Measurements from ENCODE around the gene NEB. TPM values are rescaled to one million over a fixed set of nuclear protein-coding genes. Genes with fewer than 3 reads are reported as not detected.
"Not testable (repeated sequence)": the region's sequence is repeated elsewhere in the genome, so short reads cannot be mapped to it uniquely, and the experiment has no call there.

The NEB gene
- total RNA-seq, 5 donors from 2014 or later (not counting 1 experiment from before 2014, with no cell fraction given): 0.91 to 1.4 (median 1.3) TPM

DNA sequence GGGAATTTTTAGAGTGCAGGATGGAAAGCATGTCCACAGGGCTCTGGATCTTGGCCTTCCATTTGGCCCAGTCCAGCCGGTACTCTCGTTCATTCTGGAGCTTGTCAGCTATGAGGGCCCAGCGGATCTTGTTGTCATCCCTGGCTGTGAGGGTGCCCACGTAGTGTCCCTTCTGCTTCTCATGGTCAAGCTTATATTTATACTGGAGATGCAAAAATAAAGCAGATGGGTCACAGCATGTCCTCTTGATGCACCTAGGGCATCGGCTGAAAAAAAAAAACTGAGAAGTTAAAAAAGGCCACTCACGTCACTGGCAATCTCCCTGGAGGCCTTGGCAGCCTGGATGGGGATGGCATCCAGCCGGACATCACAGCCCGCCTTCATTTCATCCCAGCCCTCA, 164.1 kb downstream of the NEB start:
- Histone ChIP-seq H3K4me3 (ENCODE audit: control insufficient read depth in 1 of 2, extremely low read depth in 1 of 2, low read length in 1 of 2) (no peak overlapping the region), H3K4me1 (ENCODE audit: control insufficient read depth in 1 of 2, extremely low read depth in 1 of 2, insufficient read depth in 2 of 2, low read length in 2 of 2) (no peaks in the 10 kb centered on the region), H3K36me3 (ENCODE audit: control insufficient read depth in 2 of 2, extremely low read depth in 1 of 2, insufficient read depth in 1 of 2, low read length in 1 of 2) (peaks cover 0 to 2% of the 10 kb centered on the region in 2 donors), H3K9me3 (no peaks in the 10 kb centered on the region), H3K27ac (ENCODE audit: low read length) (no peak overlapping the region), H3K27me3 (replicated peaks in 1 of 2; ENCODE audit: control insufficient read depth in 2 of 2, extremely low read depth in 1 of 2, insufficient read depth in 2 of 2, low read length in 1 of 2) (no peaks in the 10 kb centered on the region)
- Mint-ChIP-seq H3K27me3 (no peaks in the 10 kb centered on the region), H3K27ac (no peak overlapping the region), H3K9me3 (no peaks in the 10 kb centered on the region), H3K36me3 (peaks cover 3% of the 10 kb centered on the region), H3K4me1 (no peaks in the 10 kb centered on the region), H3K4me3 (no peak overlapping the region)
- ChIA-PET POLR2A (no interaction called here), CTCF (no interaction called here)
- no peak for ATAC-seq (replicated peaks in 1 of 4)
- DNase-seq: no peak
- WGBS (ENCODE audit: insufficient coverage): 93% methylated on average over 6 of the region's 8 CpGs

DNA sequence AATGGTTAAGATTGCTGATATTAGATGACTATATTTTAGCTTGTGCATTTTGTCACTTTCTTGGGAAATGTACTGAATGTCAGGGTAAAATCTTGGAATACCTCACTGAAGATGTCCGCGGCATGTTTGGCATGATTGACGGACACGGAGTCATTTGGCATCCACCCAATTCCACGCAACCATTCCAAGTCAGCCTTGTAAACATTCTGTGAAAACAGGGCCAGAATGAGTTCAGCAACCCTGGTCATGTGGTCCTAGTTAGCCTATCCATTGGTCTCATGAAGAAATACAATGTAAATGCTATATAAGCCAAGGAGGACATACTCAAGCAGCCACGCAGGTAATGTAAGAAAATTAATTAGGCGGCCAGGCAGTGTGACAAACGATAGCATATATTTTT, 165.1 kb downstream of the NEB start:
- H3K9me3 ChIP-seq: no peaks in the 10 kb centered on the region
- no peaks in the 10 kb centered on the region for H3K4me1 ChIP-seq (ENCODE audit: control insufficient read depth in 1 of 2, extremely low read depth in 1 of 2, insufficient read depth in 2 of 2, low read length in 2 of 2)
- H3K36me3 ChIP-seq (ENCODE audit: control insufficient read depth in 2 of 2, extremely low read depth in 1 of 2, insufficient read depth in 1 of 2, low read length in 1 of 2): peaks cover 0 to 2% of the 10 kb centered on the region in 2 donors
- CTCF ChIA-PET: no interaction called here
- Mint-ChIP-seq H3K4me1 (no peaks in the 10 kb centered on the region), H3K36me3 (peaks cover 3% of the 10 kb centered on the region), H3K4me3 (no peak overlapping the region), H3K9me3 (no peaks in the 10 kb centered on the region), H3K27ac (no peak overlapping the region), H3K27me3 (no peaks in the 10 kb centered on the region)
- DNase-seq: no peak
- no peak overlapping the region for H3K4me3 ChIP-seq (ENCODE audit: control insufficient read depth in 1 of 2, extremely low read depth in 1 of 2, low read length in 1 of 2)
- 88% methylated on average over 6 of the region's 8 CpGs for WGBS (ENCODE audit: insufficient coverage)
- no peaks in the 10 kb centered on the region for H3K27me3 ChIP-seq (replicated peaks in 1 of 2; ENCODE audit: control insufficient read depth in 2 of 2, extremely low read depth in 1 of 2, insufficient read depth in 2 of 2, low read length in 1 of 2)
- POLR2A ChIA-PET: no interaction called here
- H3K27ac ChIP-seq (ENCODE audit: low read length): no peak overlapping the region
- ATAC-seq (replicated peaks in 1 of 4): no peak

DNA sequence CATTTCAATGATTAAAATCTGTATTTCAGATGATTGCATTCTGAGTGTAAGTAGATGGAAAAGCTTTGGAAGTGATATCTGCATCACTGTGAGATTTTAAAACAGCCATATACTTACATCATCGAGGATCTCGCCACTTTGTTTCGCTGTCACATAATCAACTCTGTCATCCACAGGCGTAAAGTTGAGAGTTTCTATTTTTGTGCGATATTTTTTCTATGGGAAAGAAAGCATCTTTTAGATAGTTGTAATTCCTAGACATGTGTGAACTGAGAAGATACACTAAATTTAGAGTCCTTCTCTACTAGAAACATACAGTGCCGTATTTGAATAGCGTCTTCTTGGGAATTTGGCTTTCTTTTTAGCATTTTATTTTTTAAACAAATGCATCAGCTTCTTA, 165.8 kb downstream of the NEB start:
- no peaks in the 10 kb centered on the region for H3K27me3 Mint-ChIP-seq
- Histone ChIP-seq H3K4me3 (ENCODE audit: control insufficient read depth in 1 of 2, extremely low read depth in 1 of 2, low read length in 1 of 2) (no peak overlapping the region), H3K4me1 (ENCODE audit: control insufficient read depth in 1 of 2, extremely low read depth in 1 of 2, insufficient read depth in 2 of 2, low read length in 2 of 2) (no peaks in the 10 kb centered on the region), H3K27ac (ENCODE audit: low read length) (no peak overlapping the region), H3K9me3 (no peaks in the 10 kb centered on the region), H3K36me3 (ENCODE audit: control insufficient read depth in 2 of 2, extremely low read depth in 1 of 2, insufficient read depth in 1 of 2, low read length in 1 of 2) (peaks cover 0 to 2% of the 10 kb centered on the region in 2 donors), H3K27me3 (replicated peaks in 1 of 2; ENCODE audit: control insufficient read depth in 2 of 2, extremely low read depth in 1 of 2, insufficient read depth in 2 of 2, low read length in 1 of 2) (no peaks in the 10 kb centered on the region)
- DNase-seq (no peak), ATAC-seq (replicated peaks in 1 of 4) (no peak)
- WGBS (ENCODE audit: insufficient coverage): no CpG with 5 or more reads among the region's 7 CpGs
- no peak overlapping the region for H3K4me3 Mint-ChIP-seq
- ChIA-PET CTCF (no interaction called here), POLR2A (interaction anchor here in 1 of 2 donors (0.6 kb wide), 1 partner anchor 411 kb away, joined by 6 read pairs; no protein-coding TSS in a partner anchor)
- H3K9me3 Mint-ChIP-seq: no peaks in the 10 kb centered on the region
- H3K36me3 Mint-ChIP-seq: peaks cover 7% of the 10 kb centered on the region
- no peaks in the 10 kb centered on the region for H3K4me1 Mint-ChIP-seq
- H3K27ac Mint-ChIP-seq: no peak overlapping the region

DNA sequence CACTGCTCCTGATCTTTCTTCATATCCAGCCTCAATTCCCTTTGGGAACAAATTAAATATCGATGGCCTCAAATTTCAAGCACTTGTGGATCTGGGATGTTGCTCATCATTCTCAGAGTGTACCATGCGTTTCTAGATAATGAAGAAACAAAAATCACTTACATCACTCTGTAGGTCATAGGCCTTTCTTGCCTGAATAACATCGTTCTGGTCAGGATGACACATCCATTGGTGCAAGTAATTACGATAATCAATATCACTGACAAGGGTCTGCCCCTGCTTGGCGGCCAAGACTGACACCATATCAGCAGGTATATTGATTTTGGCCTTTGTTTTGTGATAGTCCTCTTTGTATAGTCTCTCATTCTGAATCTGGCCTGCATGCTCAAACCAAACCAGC, 167.3 kb downstream of the NEB start:
- Mint-ChIP-seq H3K27ac (no peak overlapping the region), H3K36me3 (peaks cover 11% of the 10 kb centered on the region), H3K4me1 (no peaks in the 10 kb centered on the region), H3K9me3 (no peaks in the 10 kb centered on the region), H3K4me3 (no peak overlapping the region), H3K27me3 (no peaks in the 10 kb centered on the region)
- 82% methylated on average over 2 of the region's 5 CpGs for WGBS (ENCODE audit: insufficient coverage)
- no peak for ATAC-seq (replicated peaks in 1 of 4)
- DNase-seq: no peak
- H3K4me1 ChIP-seq (ENCODE audit: control insufficient read depth in 1 of 2, extremely low read depth in 1 of 2, insufficient read depth in 2 of 2, low read length in 2 of 2): no peaks in the 10 kb centered on the region
- ChIA-PET POLR2A (no interaction called here), CTCF (interaction anchor here in 1 of 2 donors (0.7 kb wide), 1 partner anchor 82 kb away, joined by 3 read pairs; no protein-coding TSS in a partner anchor)
- no peaks in the 10 kb centered on the region for H3K27me3 ChIP-seq (replicated peaks in 1 of 2; ENCODE audit: control insufficient read depth in 2 of 2, extremely low read depth in 1 of 2, insufficient read depth in 2 of 2, low read length in 1 of 2)
- H3K27ac ChIP-seq (ENCODE audit: low read length): no peak overlapping the region
- H3K4me3 ChIP-seq (ENCODE audit: control insufficient read depth in 1 of 2, extremely low read depth in 1 of 2, low read length in 1 of 2): no peak overlapping the region
- H3K9me3 ChIP-seq: no peaks in the 10 kb centered on the region
- H3K36me3 ChIP-seq (ENCODE audit: control insufficient read depth in 2 of 2, extremely low read depth in 1 of 2, insufficient read depth in 1 of 2, low read length in 1 of 2): peaks cover 0 to 2% of the 10 kb centered on the region in 2 donors

DNA sequence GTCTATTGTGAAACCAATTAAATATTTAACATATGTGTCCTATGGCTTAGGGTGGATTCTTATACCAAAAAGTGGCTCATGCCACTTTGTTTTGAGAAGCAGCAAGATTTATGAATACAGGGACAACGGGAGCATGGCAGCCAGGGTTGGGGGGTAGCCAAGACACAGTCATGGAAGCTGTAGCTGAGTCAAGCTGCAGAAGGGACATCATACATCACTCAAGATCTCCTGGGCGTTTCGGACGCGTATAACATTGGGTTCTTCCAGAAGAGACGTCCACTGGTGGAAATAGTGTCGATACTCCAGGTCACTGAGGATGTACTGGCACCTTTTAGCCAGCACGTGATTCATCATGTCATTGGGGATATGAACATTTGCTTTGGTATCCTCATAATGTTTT, 171.9 kb downstream of the NEB start:
- Mint-ChIP-seq H3K36me3 (peaks cover 11% of the 10 kb centered on the region), H3K27ac (no peak overlapping the region), H3K4me1 (no peaks in the 10 kb centered on the region), H3K4me3 (no peak overlapping the region), H3K27me3 (peaks cover 0 to 2% of the 10 kb centered on the region in 2 donors), H3K9me3 (peaks cover 0 to 12% (median 7%) of the 10 kb centered on the region in 3 donors)
- Histone ChIP-seq H3K4me1 (ENCODE audit: control insufficient read depth in 1 of 2, extremely low read depth in 1 of 2, insufficient read depth in 2 of 2, low read length in 2 of 2) (no peaks in the 10 kb centered on the region), H3K27ac (ENCODE audit: low read length) (no peak overlapping the region), H3K9me3 (no peaks in the 10 kb centered on the region), H3K27me3 (replicated peaks in 1 of 2; ENCODE audit: control insufficient read depth in 2 of 2, extremely low read depth in 1 of 2, insufficient read depth in 2 of 2, low read length in 1 of 2) (no peaks in the 10 kb centered on the region), H3K4me3 (ENCODE audit: control insufficient read depth in 1 of 2, extremely low read depth in 1 of 2, low read length in 1 of 2) (no peak overlapping the region), H3K36me3 (ENCODE audit: control insufficient read depth in 2 of 2, extremely low read depth in 1 of 2, insufficient read depth in 1 of 2, low read length in 1 of 2) (no peaks in the 10 kb centered on the region)
- CTCF ChIA-PET: no interaction called here
- 100% methylated on average over 3 of the region's 8 CpGs for WGBS (ENCODE audit: insufficient coverage)
- POLR2A ChIA-PET: no interaction called here
- ATAC-seq (replicated peaks in 1 of 4) (no peak), DNase-seq (no peak)

DNA sequence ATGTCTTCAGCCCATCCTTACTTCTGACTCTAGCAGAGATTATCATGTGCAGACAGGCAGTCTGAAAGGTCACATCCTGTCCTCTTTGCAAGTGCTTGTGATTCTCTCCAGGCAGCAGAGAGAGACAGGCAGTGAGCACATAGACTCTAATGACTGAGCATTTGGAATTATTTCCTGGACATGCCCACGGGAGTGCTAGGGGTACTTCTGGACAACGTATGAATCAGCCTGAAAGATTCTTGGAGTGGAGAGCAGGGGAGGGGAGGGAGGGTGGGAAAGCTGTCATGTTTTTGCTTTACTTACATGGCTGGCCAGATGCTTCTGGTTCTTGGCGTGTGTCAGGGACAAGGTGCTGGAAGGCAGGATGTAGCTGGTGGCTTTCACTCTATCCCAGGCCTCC, 174.0 kb downstream of the NEB start:
- ChIA-PET CTCF (no interaction called here), POLR2A (no interaction called here)
- Mint-ChIP-seq H3K4me3 (no peak overlapping the region), H3K36me3 (peaks cover 12% of the 10 kb centered on the region), H3K27ac (no peak overlapping the region), H3K9me3 (peaks cover 0 to 12% (median 7%) of the 10 kb centered on the region in 3 donors), H3K27me3 (peaks cover 0 to 2% of the 10 kb centered on the region in 2 donors), H3K4me1 (no peaks in the 10 kb centered on the region)
- Histone ChIP-seq H3K4me1 (ENCODE audit: control insufficient read depth in 1 of 2, extremely low read depth in 1 of 2, insufficient read depth in 2 of 2, low read length in 2 of 2) (no peaks in the 10 kb centered on the region), H3K27ac (ENCODE audit: low read length) (no peak overlapping the region), H3K27me3 (replicated peaks in 1 of 2; ENCODE audit: control insufficient read depth in 2 of 2, extremely low read depth in 1 of 2, insufficient read depth in 2 of 2, low read length in 1 of 2) (no peaks in the 10 kb centered on the region), H3K36me3 (ENCODE audit: control insufficient read depth in 2 of 2, extremely low read depth in 1 of 2, insufficient read depth in 1 of 2, low read length in 1 of 2) (no peaks in the 10 kb centered on the region), H3K9me3 (no peaks in the 10 kb centered on the region), H3K4me3 (ENCODE audit: control insufficient read depth in 1 of 2, extremely low read depth in 1 of 2, low read length in 1 of 2) (no peak overlapping the region)
- WGBS (ENCODE audit: insufficient coverage): 60% methylated on average over 1 of the region's 3 CpGs
- ATAC-seq (replicated peaks in 1 of 4): no peak
- DNase-seq: no peak

DNA sequence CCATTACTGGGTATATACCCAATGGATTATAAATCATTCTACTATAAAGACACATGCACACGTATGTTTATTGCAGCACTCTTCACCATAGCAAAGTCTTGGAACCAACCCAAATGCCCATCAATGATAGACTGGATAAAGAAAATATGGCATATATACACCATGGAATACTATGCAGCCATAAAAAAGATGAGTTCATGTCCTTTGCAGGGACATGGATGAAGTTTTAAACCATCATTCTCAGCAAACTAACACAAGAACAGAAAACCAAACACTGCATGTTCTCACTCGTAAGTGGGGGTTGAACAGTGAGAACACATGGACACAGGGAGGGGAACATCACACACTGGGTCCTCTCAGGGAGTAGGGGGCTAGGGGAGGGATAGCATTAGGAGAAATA, 174.8 kb downstream of the NEB start:
- POLR2A ChIA-PET; H3K27me3 ChIP-seq (replicated peaks in 1 of 2; ENCODE audit: control insufficient read depth in 2 of 2, extremely low read depth in 1 of 2, insufficient read depth in 2 of 2, low read length in 1 of 2); DNase-seq; H3K27me3 Mint-ChIP-seq; H3K9me3 ChIP-seq; H3K4me1 ChIP-seq (ENCODE audit: control insufficient read depth in 1 of 2, extremely low read depth in 1 of 2, insufficient read depth in 2 of 2, low read length in 2 of 2); H3K36me3 ChIP-seq (ENCODE audit: control insufficient read depth in 2 of 2, extremely low read depth in 1 of 2, insufficient read depth in 1 of 2, low read length in 1 of 2); H3K4me3 Mint-ChIP-seq; ATAC-seq (replicated peaks in 1 of 4); H3K4me1 Mint-ChIP-seq; H3K27ac ChIP-seq (ENCODE audit: low read length); H3K27ac Mint-ChIP-seq; H3K4me3 ChIP-seq (ENCODE audit: control insufficient read depth in 1 of 2, extremely low read depth in 1 of 2, low read length in 1 of 2); CTCF ChIA-PET: not testable (repeated sequence)
- Mint-ChIP-seq H3K36me3 (peaks cover 11% of the 10 kb centered on the region), H3K9me3 (peaks cover 0 to 12% (median 7%) of the 10 kb centered on the region in 3 donors)
- no CpG with 5 or more reads among the region's 2 CpGs for WGBS (ENCODE audit: insufficient coverage)

All from T-cell (primary cell).